COLO829 (cell line): ENCODE measurements around the gene TNFSF4.

Source experiments
- DNase-seq: peaks from one replicate; pipeline ENCODE4 v3.0.0; 2012; ENCODE audit warnings: low spot score

The TNFSF4 gene

DNA sequence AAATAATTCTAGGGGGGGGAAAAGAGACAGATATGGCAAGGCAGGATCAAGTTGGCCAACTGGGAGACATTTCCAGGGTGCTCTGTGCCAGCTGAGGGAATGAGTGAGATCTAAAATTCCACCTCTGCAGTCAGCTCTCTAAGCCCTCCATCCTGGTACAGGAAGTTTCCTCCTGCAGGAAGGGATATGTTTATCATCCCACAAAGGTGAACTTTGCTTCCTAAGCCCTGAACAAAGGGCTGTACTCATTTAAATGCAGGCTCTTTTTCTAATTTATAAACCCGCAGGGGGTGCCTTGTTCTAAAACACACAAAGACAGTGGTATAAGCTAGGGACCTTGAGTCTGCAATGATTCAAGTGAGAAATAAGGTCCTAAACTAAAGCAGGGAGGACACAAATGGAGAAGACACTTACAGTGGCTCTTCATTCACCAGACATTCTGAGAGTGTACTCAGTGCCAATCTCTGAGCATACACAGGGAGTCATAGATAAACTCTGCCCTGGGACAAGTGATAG, 3.6 kb upstream of the TNFSF4 start:
- DNase-seq, result no peak

GRCh38 chr1:173210283-173210682, 3.2 kb upstream of the TNFSF4 start:
- DNase-seq, result no peak

- DNase-seq, result no peak
Measured at GRCh38 chr1:173208868-173209267, 1.7 kb upstream of the TNFSF4 start.

- no peak for DNase-seq
Measured at GRCh38 chr1:173208146-173208545, 1.0 kb upstream of the TNFSF4 start.

DNA sequence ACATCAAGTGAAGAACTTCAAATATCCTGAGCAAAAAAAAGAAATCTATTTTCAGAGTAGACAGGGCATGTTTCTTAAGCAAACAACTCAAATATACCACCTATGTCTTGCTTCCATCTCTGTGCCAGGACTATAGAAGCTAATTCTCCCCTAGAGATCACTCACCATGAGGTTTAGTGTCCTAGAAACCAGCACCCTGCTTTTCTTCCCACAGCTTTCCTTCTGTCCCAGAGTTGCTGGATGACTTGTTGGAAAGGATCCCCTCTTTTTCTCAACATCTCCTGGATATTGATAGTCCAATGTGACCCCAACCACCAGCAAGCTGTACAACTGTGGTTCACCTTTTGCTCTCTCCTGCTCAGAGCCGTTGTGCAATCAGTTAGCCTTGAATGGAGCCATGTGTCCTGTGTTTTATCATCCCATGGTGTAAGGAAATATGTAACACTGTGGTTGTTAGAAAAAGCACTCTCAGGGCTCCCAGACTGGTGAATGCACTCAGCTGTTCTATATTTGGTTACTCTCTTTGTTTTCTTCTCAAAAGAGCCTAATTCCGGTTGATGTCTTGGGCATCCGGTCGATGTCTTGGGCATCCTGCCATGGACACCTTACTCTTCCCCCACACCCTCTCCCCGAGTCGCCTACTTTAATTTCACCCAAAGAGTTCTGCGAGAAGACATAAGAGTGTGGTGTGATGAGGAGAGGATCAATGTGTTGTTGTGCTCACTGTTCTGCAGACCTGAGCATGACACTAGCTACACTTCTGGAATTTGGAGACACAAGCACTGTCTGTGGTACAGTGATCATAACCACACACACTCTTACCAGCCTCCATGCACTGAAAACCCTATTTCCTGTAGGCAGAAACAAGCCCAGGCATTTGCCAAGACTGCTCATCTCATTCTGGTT, 1.7 kb downstream of the TNFSF4 start:
- peak; percentile 40 for DNase-seq

DNA sequence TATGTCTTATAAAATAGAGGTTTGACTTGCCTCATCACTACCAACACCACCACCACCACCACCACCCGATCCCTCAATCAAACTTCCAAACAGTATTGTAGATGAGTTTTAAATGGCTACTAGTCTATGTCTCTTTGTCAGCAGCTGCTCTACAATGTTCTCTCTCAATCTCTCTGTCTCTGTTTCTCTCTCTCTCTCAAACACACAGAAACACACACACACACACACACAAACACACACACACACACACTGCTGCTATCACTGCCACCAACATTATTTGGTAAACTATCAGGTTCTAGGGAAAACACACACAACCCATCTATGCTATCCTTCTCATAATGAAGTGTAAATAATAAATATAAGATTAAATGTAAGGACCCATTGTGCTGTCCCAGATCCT, 2.4 kb downstream of the TNFSF4 start:
- DNase-seq, result no peak

- DNase-seq, result peak; percentile 54
Measured at GRCh38 chr1:173202424-173203145, 4.5 kb downstream of the TNFSF4 start.

- DNase-seq, result no peak
Measured at GRCh38 chr1:173201969-173202368, 5.2 kb downstream of the TNFSF4 start.

- no peak for DNase-seq
Measured at GRCh38 chr1:173195596-173196088, 11.5 kb downstream of the TNFSF4 start.

DNA sequence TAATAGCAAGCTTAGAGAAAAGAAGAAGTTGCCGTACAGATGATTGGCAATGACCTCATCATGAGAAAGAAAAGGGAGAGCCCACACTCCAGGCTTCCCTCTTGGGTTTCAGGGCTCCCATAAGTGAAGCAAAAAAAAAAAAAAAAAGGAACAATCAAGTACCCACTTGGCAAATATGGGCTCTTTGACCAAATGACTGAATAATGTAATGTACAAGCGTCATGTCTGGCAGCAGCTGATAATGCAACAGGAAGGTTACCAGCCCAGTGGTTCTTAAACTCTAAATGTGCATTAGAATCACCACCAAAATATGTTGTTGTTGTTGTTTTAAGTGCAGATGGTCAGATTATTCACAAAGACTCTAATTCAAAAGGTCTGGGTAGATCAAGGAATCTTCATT, 13.5 kb downstream of the TNFSF4 start:
- no peak for DNase-seq

DNA sequence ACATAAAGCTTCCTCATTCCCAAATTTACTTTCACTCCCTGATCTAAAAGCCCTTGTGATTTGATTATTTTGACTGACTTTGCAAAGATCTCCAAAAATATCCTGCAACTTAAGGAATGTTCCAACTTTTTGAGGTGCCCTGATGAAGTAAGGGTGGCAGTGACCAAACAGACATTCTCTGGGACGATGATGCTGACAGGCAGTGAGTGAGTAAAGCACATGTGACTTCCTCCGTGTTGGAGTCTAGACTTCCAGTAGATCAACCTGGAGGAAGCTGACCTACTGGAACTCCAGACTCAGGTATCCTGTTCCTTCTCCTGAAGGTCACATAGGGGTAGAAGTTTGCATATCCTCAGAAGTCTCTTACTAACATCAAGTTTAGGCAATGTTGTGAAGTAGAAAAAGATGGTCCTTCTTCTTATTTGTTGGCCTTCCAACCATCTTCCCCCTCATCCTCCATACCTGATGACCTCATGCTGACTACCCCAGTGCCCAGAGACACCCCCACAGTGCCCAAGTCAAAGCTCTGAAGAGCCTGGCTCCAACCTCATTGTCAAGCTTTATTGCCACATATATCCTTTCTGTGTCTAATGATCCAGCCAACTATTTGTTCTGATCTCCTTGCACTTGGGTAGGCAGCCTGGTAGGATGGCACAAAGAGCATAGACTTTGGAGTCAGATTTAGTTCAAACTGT, 16.0 kb downstream of the TNFSF4 start:
- no peak for DNase-seq

- DNase-seq, result peak; percentile 93
Measured at GRCh38 chr1:173190101-173190936, 16.8 kb downstream of the TNFSF4 start.

DNA sequence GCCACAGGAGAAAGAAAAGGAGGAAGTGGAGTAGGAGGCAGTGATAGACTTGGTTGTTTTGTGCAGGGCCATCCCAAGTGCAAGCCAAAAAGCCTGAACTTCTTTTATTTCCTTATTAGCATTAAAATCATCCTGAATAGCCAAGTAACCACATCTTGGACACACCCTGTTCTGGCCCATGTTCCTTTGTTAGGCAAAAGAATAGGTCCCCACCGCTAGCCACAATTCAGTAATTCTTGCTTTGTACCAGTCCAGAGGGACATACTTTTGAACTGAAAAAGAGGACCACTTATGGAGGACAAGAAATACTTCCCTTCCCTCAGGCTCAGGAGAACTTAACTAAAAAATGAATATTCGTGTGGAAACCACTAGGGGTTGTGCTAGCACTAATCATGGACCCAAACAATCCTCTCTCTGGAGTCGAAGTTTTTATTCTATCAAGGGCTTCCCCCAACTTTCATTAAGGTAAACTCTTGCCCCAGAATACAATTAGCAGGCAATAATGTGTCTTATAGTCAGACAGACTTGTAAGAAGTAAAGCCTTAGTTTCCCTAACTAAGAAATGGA, 19.4 kb downstream of the TNFSF4 start:
- no peak for DNase-seq

DNA sequence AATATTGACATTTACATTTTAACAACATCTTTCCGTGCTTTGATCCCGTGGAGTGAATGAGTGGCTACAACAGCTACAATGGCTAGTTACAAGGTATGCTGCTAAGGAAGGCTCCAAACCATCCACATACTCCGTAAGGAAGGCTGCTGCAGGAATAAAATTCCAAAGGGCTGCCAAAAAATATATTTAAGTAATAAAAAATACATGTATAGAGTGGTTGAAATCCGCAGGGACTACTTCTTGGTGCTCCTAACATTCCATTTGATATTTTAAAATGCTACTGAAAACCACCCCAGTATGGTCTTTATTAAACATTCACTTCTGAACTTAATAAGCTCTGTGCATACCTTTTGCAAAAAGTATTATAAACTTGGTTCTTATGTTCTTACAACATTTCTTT, 25.3 kb downstream of the TNFSF4 start:
- DNase-seq, result no peak

DNA sequence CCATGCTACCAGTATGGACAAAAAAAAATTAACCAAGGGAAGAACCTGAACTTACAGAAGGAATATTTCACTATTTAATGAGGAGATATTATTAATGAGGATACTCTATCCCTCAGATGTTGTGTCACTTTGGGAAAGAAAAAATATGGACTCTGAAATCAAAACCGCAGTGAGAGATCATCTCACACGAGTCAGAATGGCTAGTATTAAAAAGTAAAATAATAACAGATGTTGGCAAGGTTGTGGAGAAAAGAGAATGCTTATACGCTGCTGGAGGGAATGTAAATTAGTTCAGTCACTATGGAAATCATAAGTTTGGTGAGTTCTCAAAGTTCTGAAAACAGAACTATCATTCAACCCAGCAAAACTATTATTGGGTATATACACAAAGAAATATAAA, 30.9 kb downstream of the TNFSF4 start:
- no peak for DNase-seq

GRCh38 chr1:173175514-173176145, 31.5 kb downstream of the TNFSF4 start:
- no peak for DNase-seq

DNA sequence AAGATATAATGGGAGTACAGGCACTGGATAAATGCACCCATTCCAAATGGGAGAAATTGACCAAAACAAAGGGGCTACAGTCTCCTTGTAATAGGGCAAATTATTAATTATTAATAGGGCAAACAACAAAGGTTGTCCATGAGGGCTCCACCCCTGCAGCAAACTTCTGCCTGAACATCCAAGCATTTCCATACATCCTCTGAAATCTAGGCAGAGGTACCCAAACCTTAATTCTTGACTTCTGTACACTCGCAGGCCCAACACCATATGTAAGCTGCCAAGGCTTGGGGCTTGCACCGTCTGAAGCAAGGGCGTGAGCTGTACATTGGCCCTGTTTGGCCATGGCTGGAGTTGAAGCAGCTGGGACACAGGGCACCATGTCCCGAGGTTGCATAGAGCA, 33.7 kb downstream of the TNFSF4 start:
- no peak for DNase-seq

DNA sequence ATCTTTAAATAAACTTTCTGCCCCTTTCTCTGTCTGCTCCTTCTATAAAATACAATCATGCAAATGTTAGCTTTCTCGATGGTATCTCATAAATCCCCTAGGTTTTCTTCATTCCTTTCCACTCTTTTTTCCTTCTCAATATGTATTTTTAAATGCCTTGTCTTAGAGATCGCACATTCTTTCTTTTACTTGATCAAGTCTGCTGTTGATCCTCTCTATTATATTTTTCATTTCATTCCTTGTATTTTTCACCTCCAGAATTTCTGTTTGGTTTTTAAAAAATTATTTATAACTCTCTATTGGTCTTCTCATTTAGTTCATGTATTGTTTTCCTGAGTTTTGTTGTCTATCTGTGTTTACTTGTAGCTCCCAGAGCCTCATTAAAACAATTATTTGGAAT, 36.0 kb downstream of the TNFSF4 start:
- no peak for DNase-seq

DNA sequence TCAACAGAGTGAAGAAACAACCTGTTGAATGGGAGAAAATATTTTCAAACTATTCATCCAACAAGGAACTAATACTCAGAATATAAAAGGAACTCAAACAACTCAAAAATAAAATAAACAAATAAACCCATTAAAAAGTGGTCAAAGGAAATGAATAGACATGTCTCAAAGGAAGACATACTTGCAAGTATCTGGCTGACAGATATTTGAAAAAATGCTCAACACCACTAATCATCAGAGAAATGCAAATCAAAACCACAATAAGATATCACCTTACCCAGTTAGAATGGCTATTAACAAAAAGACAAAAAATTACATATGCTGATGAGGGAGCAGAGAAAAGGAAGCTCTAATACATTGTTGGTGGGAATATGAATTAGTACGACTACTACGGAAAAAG, 38.2 kb downstream of the TNFSF4 start:
- DNase-seq, result no peak

DNA sequence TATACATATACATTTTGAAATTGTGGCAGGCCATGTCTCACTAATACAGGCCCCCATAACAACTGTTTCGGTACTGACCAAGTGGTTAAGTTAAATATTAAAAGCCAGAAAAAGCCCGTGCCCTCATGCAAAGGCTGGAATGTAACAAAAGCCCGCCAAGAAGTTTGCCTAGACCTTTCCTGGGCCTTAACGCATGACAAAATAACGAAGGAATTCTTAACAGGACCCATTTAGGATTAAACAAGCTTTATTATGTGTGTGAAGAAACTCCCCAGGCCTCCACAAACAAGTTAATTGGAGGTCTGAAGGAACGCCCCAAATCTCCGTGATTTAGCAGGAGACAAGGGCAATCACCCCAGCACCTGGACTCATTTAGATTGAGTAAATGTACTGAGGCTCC, 42.4 kb downstream of the TNFSF4 start:
- no peak for DNase-seq

DNA sequence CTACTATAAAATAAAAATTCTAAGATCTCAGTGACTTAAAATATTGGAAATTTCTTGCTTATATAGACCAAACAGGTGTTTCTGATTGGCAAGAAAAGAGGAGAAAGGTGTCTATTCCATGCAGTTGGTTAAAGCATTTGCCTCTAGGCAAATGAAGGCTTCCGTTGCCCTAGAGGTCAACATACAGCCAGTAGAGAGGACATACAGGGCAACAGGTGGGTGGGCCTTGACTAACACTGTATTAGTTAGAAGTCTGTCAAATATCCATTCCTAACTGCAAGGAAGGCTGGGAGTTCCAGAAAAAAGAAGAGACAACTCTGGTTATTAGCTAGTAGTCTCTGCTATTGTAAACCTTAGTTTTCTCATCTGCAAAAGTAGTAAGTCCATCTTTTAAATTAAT, 43.0 kb downstream of the TNFSF4 start:
- DNase-seq, result no peak
